H1 (cell line): Measurements from ENCODE around the gene OR8A1. TPM values are rescaled to one million over a fixed set of nuclear protein-coding genes. Genes with fewer than 3 reads are reported as not detected.

Experiments used
- CTCF ChIA-PET: fragments of 300-600 bp; sonication (Branson Sonifier 250); formaldehyde crosslinking; loops from one replicate; lab custom pipeline; 2021; ENCODE audit not compliant: partially characterized antibody; lab: Charles Lee
- POLR2A ChIA-PET: fragments of 300-600 bp; sonication (Branson Sonifier 250); formaldehyde crosslinking; loops from one replicate; lab custom pipeline; 2021; ENCODE audit warnings: inconsistent platforms; ENCODE audit not compliant: partially characterized antibody; lab: Charles Lee
- DNase-seq, 2 experiments: peaks; one replicate each; pipeline versions ENCODE4 v3.0.0 to v3.0.0-alpha.2; 2010 to 2022; ENCODE audit warnings: low spot score in 2 of 2, low read depth in 1 of 2, mixed read lengths in 1 of 2
- FAIRE-seq: peaks from 2 replicates; lab custom pipeline; 2011; peaks lifted over from hg19 to GRCh38; lab: Jason Lieb, UNC
- H2AFZ ChIP-seq: 2 replicates; pipeline ENCODE4 v1.8.1; 2012; ENCODE audit warnings: low read length, inconsistent platforms
- H2AK5ac ChIP-seq: 2 replicates; pipeline ENCODE4 v1.6.1; 2013; ENCODE audit warnings: low read depth, low read length
- H2BK120ac ChIP-seq: replicated peaks from 2 replicates; pipeline ENCODE3; 2013; ENCODE audit warnings: low read depth, low read length, inconsistent platforms
- H2BK12ac ChIP-seq: 2 replicates; pipeline ENCODE4 v1.6.1; 2013; ENCODE audit warnings: low read depth, low read length
- H2BK15ac ChIP-seq: 2 replicates; pipeline ENCODE4 v1.6.1; 2013; ENCODE audit warnings: low read length
- H2BK20ac ChIP-seq: 2 replicates; pipeline ENCODE4 v1.6.1; 2013; ENCODE audit warnings: low read length
- H2BK5ac ChIP-seq: 2 replicates; pipeline ENCODE4 v1.6.1; 2013; ENCODE audit warnings: low read depth, low read length
- H3K14ac ChIP-seq: 2 replicates; pipeline ENCODE4 v1.6.1; 2013; ENCODE audit warnings: inconsistent platforms; ENCODE audit not compliant: insufficient read length
- H3K18ac ChIP-seq: 2 replicates; pipeline ENCODE4 v1.6.1; 2013; ENCODE audit warnings: low read length; ENCODE audit errors: extremely low read depth
- H3K23ac ChIP-seq: 2 replicates; pipeline ENCODE4 v1.6.1; 2013; ENCODE audit warnings: inconsistent platforms; ENCODE audit not compliant: insufficient read length
- H3K23me2 ChIP-seq: 2 replicates; pipeline ENCODE4 v1.6.1; 2013; ENCODE audit warnings: low read depth, low read length
- H3K27ac ChIP-seq: 2 replicates; pipeline ENCODE4 v1.6.1; 2011; ENCODE audit warnings: low read depth, low read length, inconsistent platforms
- H3K27me3 ChIP-seq, 4 experiments: replicated peaks in 1 of 4; 1 replicate in 1 of 4; 2 replicates in 3 of 4; pipeline versions ENCODE4 v1.6.1 to v1.8.1; 2011 to 2013; ENCODE audit warnings: low read length in 3 of 4, mild to moderate bottlenecking in 3 of 4, inconsistent platforms in 2 of 4, mixed read lengths in 2 of 4, moderate library complexity in 1 of 4; ENCODE audit not compliant: control insufficient read depth in 3 of 4, insufficient read depth in 3 of 4; ENCODE audit errors: extremely low read depth in 1 of 4
- H3K36me3 ChIP-seq, 4 experiments: 2 replicates each; pipeline versions ENCODE4 v1.6.1 to v1.8.1; 2011 to 2013; ENCODE audit warnings: mild to moderate bottlenecking in 4 of 4, low read length in 3 of 4, moderate library complexity in 2 of 4, control low read depth in 1 of 4, inconsistent platforms in 1 of 4; ENCODE audit not compliant: insufficient read depth in 4 of 4, control insufficient read depth in 2 of 4
- H3K4ac ChIP-seq: replicated peaks from 2 replicates; pipeline ENCODE3; 2013; ENCODE audit warnings: low read length, low read depth, mixed read lengths, inconsistent platforms; ENCODE audit not compliant: insufficient read length
- H3K4me1 ChIP-seq, 4 experiments: replicated peaks in 1 of 4; 1 replicate in 1 of 4; 2 replicates in 3 of 4; pipeline versions ENCODE4 v1.6.1 to v1.8.1; 2011 to 2013; ENCODE audit warnings: low read length in 3 of 4, inconsistent platforms in 2 of 4, mixed read lengths in 1 of 4; ENCODE audit not compliant: insufficient read depth in 4 of 4, control insufficient read depth in 3 of 4
- H3K4me2 ChIP-seq, 2 experiments: 2 replicates each; pipeline versions ENCODE4 v1.6.1 to v1.8.1; 2011 to 2013; ENCODE audit warnings: low read depth in 2 of 2, low read length in 2 of 2, control low read depth in 1 of 2, inconsistent platforms in 1 of 2, mild to moderate bottlenecking in 1 of 2; ENCODE audit not compliant: insufficient read depth in 1 of 2
- H3K4me3 ChIP-seq, 4 experiments: fragments of 200-600, 300-600 bp in 1 of 4; sonication (generic), shearing (Covaris generic), sonication (Bioruptor Twin) in 1 of 4; 2 replicates each; pipeline versions ENCODE4 v1.5.1 to v1.8.1; 2011 to 2016; ENCODE audit warnings: low read length in 4 of 4, low read depth in 3 of 4, control low read depth in 2 of 4, inconsistent platforms in 2 of 4, mild to moderate bottlenecking in 2 of 4, mixed read lengths in 1 of 4, moderate library complexity in 1 of 4; ENCODE audit not compliant: insufficient read depth in 2 of 4; ENCODE audit errors: extremely low read depth in 1 of 4
- H3K56ac ChIP-seq: replicated peaks from 2 replicates; pipeline ENCODE3; 2013; ENCODE audit warnings: low read depth, mild to moderate bottlenecking, mixed read lengths, low read length, inconsistent platforms; ENCODE audit not compliant: insufficient read length
- H3K79me1 ChIP-seq: 2 replicates; pipeline ENCODE4 v1.6.1; 2013; ENCODE audit warnings: low read depth, low read length, control low read depth
- H3K79me2 ChIP-seq, 2 experiments: 2 replicates each; pipeline versions ENCODE4 v1.6.1 to v1.8.1; 2012 to 2013; ENCODE audit warnings: low read length in 2 of 2, mild to moderate bottlenecking in 2 of 2, inconsistent platforms in 1 of 2; ENCODE audit not compliant: insufficient read depth in 2 of 2, control insufficient read depth in 1 of 2
- H3K9ac ChIP-seq, 4 experiments: replicated peaks in 1 of 4; 1 replicate in 1 of 4; 2 replicates in 3 of 4; pipeline versions ENCODE4 v1.6.1 to v1.8.1; 2011 to 2013; ENCODE audit warnings: low read depth in 3 of 4, low read length in 3 of 4, control low read depth in 2 of 4, mild to moderate bottlenecking in 2 of 4, moderate library complexity in 2 of 4, inconsistent platforms in 1 of 4; ENCODE audit errors: extremely low read depth in 1 of 4
- H3K9me3 ChIP-seq, 2 experiments: 2 replicates each; pipeline versions ENCODE4 v1.6.1 to v1.8.1; 2012 to 2013; ENCODE audit warnings: mild to moderate bottlenecking in 2 of 2, moderate library complexity in 2 of 2, control low read depth in 1 of 2, inconsistent platforms in 1 of 2, low read depth in 1 of 2, low read length in 1 of 2, mixed read lengths in 1 of 2; ENCODE audit not compliant: insufficient read depth in 2 of 2
- H4K20me1 ChIP-seq, 2 experiments: replicated peaks in 1 of 2; 2 replicates each; pipeline versions ENCODE3 to v1.8.1; 2011 to 2013; ENCODE audit warnings: inconsistent platforms in 2 of 2, low read length in 2 of 2, mild to moderate bottlenecking in 1 of 2; ENCODE audit not compliant: insufficient read depth in 2 of 2, control insufficient read depth in 1 of 2
- H4K5ac ChIP-seq: 2 replicates; pipeline ENCODE4 v1.6.1; 2013; ENCODE audit warnings: low read length, low read depth, mixed read lengths, inconsistent platforms; ENCODE audit not compliant: insufficient read length
- H4K8ac ChIP-seq: 2 replicates; pipeline ENCODE4 v1.8.0; 2013; ENCODE audit warnings: mild to moderate bottlenecking, moderate library complexity, low read length, inconsistent platforms; ENCODE audit not compliant: insufficient read depth; ENCODE audit errors: extremely low read depth
- H4K91ac ChIP-seq: replicated peaks from 2 replicates; pipeline ENCODE3; 2013; ENCODE audit warnings: low read length, mixed read lengths, inconsistent platforms; ENCODE audit not compliant: insufficient read length
- CBX5 ChIP-seq: fragments of 300-800, 300-1000 bp; sonication (generic); IDR thresholded peaks from 2 replicates; pipeline ENCODE4 v1.7.1; 2016; ENCODE audit warnings: antibody characterized with exemption, low read length, low read depth
- CEBPB ChIP-seq: IDR thresholded peaks from 2 replicates; pipeline ENCODE4 v1.6.1; 2012; ENCODE audit warnings: low read depth, low read length
- EP300 ChIP-seq, 2 experiments: IDR thresholded peaks; 1 replicate in 1 of 2; 2 replicates in 1 of 2; pipeline ENCODE4 v1.6.1; 2011 to 2012; ENCODE audit warnings: low read depth in 2 of 2, low read length in 2 of 2, mild to moderate bottlenecking in 2 of 2, borderline replicate concordance in 1 of 2, inconsistent platforms in 1 of 2, moderate library complexity in 1 of 2
- HDAC2 ChIP-seq, 2 experiments: fragments of 300-600 bp in 1 of 2; sonication (generic) in 1 of 2; IDR thresholded peaks; 2 replicates each; pipeline ENCODE4 v1.6.1; 2011 to 2012; ENCODE audit warnings: low read depth in 2 of 2, low read length in 2 of 2, mild to moderate bottlenecking in 2 of 2, moderate library complexity in 2 of 2, borderline replicate concordance in 1 of 2, inconsistent platforms in 1 of 2
- HDAC6 ChIP-seq: IDR thresholded peaks from one replicate; pipeline ENCODE4 v1.7.1; 2012; ENCODE audit warnings: low read depth, mild to moderate bottlenecking, inconsistent platforms, low read length, moderate library complexity
- RAD21 ChIP-seq, 2 experiments: IDR thresholded peaks in 1 of 2; conservative IDR thresholded peaks in 1 of 2; 2 replicates each; pipeline ENCODE4 v1.6.1; 2011; ENCODE audit warnings: low read depth in 2 of 2, low read length in 2 of 2, improper control_type of control experiment in 1 of 2, inconsistent platforms in 1 of 2, mild to moderate bottlenecking in 1 of 2, moderate library complexity in 1 of 2
- TEAD4 ChIP-seq: IDR thresholded peaks from 2 replicates; pipeline ENCODE4 v1.6.1; 2012; ENCODE audit warnings: low read depth, low read length, inconsistent platforms, mixed read lengths
- YY1 ChIP-seq: IDR thresholded peaks from 2 replicates; pipeline ENCODE4 v1.6.1; 2011; ENCODE audit warnings: low read depth, mild to moderate bottlenecking, low read length
- WGBS, 2 experiments: shearing (Covaris generic) in 1 of 2; methylation state at CpG; one replicate each; pipeline versions ENCODE4 v1.1.6 to v1.1.7; 2013 to 2015; ENCODE audit warnings: low lambda C conversion rate in 2 of 2, mixed read lengths in 2 of 2, inconsistent platforms in 1 of 2, low coverage in 1 of 2, missing lambda C conversion rate in 1 of 2; ENCODE audit not compliant: insufficient replicate concordance in 2 of 2, insufficient coverage in 1 of 2, insufficient read length in 1 of 2; ENCODE audit errors: extremely low coverage in 1 of 2, missing lambda C conversion rate in 1 of 2; 5-methylcytosine and 5-hydroxymethylcytosine counted together
- polyA plus RNA-seq, 7 experiments: library from polyadenylated mRNA; depleted of rRNA in 3 of 7; stranded (reverse) in 5 of 7; unstranded in 2 of 7; fragments of >200 nt in 5 of 7; fragments of 200-250 nt in 2 of 7; gene quantifications; 1 replicate in 5 of 7; 2 replicates in 1 of 7; 4 replicates in 1 of 7; pipeline versions ENCODE4 v1.2.1 to v1.2.3, GENCODE V29; 2011 to 2013; ENCODE audit warnings: missing spikeins in 2 of 7, mixed read lengths in 2 of 7
- total RNA-seq: library from RNA; stranded (reverse); fragmentation: NEBNext Ultra II Directional; extraction: Animal tissue kit (Norgen Biotek cat#: 25700); gene quantifications from 2 replicates; pipeline ENCODE4 v1.2.1, GENCODE V29; 2021
- TF ChIP-seq, protein P1 (sequence below), 3 experiments: IDR thresholded peaks; 1 replicate in 2 of 3; 2 replicates in 1 of 3; pipeline versions ENCODE4 v1.5.1 to v1.6.1; 2011; ENCODE audit warnings: low read length in 3 of 3, mild to moderate bottlenecking in 3 of 3, inconsistent platforms in 2 of 3, low read depth in 1 of 3, moderate library complexity in 1 of 3; ENCODE audit not compliant: insufficient read depth in 1 of 3; ENCODE audit errors: control extremely low read depth in 1 of 3

The OR8A1 gene
- total and polyA plus RNA-seq, 2 of the 8 experiments (the other 6 are each of a cell fraction or from before 2014, with no cell fraction given) = not detected

DNA sequence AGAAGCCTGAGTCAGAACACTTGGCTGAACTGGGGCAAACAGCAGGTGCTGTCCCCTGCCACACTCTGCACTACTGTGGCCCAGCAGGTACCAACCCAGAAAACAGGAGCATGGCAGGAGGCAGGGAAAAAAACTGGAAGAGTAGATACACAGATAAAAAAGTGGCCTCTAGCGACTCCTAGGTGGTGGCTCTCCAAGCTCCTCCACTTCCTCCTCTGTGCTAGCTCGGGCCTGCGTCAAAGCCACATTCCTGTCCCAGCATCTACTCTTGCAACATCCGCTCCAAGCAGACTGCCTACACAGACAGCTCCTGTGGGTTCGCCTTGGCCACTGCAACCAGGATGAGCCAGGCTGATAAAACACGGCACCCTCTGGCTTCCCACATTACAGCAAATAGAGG, 33.3 kb upstream of the OR8A1 start:
- no peak for FAIRE-seq
- H4K20me1 ChIP-seq = no peaks in the 10 kb centered on the region
- TF ChIP-seq CBX5 (no peak), CEBPB (peak; percentile 96), HDAC6 (no peak), TEAD4 (peak; percentile 88), RAD21 (IDR thresholded peaks at IDR 0.05 in 1 of 2, conservative IDR thresholded peaks at IDR 0.05 in 1 of 2; ENCODE audit: low read depth in 2 of 2, low read length in 2 of 2) (peak; percentile 44 to 59), YY1 (peak; percentile 64), HDAC2 (IDR thresholded peaks at IDR 0.05; ENCODE audit: borderline replicate concordance in 1 of 2, low read depth in 2 of 2, low read length in 2 of 2) (0 out of 4 replicates have a peak, but pooled peaks of 1 of the 2 experiments have one; percentile 8), EP300 (IDR thresholded peaks at IDR 0.05; ENCODE audit: borderline replicate concordance in 1 of 2, low read depth in 2 of 2, low read length in 2 of 2) (no peak)
- TF ChIP-seq, protein P1, sequence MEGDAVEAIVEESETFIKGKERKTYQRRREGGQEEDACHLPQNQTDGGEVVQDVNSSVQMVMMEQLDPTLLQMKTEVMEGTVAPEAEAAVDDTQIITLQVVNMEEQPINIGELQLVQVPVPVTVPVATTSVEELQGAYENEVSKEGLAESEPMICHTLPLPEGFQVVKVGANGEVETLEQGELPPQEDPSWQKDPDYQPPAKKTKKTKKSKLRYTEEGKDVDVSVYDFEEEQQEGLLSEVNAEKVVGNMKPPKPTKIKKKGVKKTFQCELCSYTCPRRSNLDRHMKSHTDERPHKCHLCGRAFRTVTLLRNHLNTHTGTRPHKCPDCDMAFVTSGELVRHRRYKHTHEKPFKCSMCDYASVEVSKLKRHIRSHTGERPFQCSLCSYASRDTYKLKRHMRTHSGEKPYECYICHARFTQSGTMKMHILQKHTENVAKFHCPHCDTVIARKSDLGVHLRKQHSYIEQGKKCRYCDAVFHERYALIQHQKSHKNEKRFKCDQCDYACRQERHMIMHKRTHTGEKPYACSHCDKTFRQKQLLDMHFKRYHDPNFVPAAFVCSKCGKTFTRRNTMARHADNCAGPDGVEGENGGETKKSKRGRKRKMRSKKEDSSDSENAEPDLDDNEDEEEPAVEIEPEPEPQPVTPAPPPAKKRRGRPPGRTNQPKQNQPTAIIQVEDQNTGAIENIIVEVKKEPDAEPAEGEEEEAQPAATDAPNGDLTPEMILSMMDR (IDR thresholded peaks at IDR 0.05; ENCODE audit: control extremely low read depth in 1 of 3, insufficient read depth in 1 of 3, low read depth in 1 of 3, low read length in 3 of 3) = peak in 2 of 3 experiments; percentile 24 to 49; a peak in 3 of 4 replicates
- TF ChIP-seq, all 59 proteins: peak for 6
- Histone ChIP-seq H3K4me1 (peaks cover 0 to 5% (median under 1%) of the 10 kb centered on the region in 4 experiments; a peak in 4 of 7 replicates), H4K8ac (no peak overlapping the region), H3K79me1 (no peaks in the 10 kb centered on the region), H3K79me2 (no peaks in the 10 kb centered on the region), H3K23me2 (no peaks in the 10 kb centered on the region), H2BK5ac (0 out of 2 replicates have a peak overlapping the region, but pooled peaks have one; percentile 38), H2BK20ac (no peak overlapping the region), H4K5ac (no peak overlapping the region), H2BK12ac (peak overlapping the region; percentile 65; the same call in 1 of the 2 replicates), H2AK5ac (no peak overlapping the region), H3K4me3 (no peak overlapping the region), H2BK15ac (peak overlapping the region; percentile 20; the same call in 1 of the 2 replicates), H3K9ac (no peak overlapping the region), H3K18ac (no peak overlapping the region), H2AFZ (peak overlapping the region; percentile 77), H3K56ac (no peak overlapping the region), H3K36me3 (no peaks in the 10 kb centered on the region), H3K4me2 (no peak overlapping the region), H3K23ac (no peak overlapping the region), H3K4ac (no peak overlapping the region), H3K27ac (no peak overlapping the region), H3K27me3 (no peaks in the 10 kb centered on the region), H3K14ac (no peak overlapping the region), H2BK120ac (peak overlapping the region; percentile 69), H3K9me3 (no peaks in the 10 kb centered on the region), H4K91ac (no peak overlapping the region)
- POLR2A ChIA-PET = no interaction called here
- 43% methylated on average over 6 of the region's 6 CpGs; no CpG with 5 or more reads in 1 of the 2 experiments for WGBS, 2 experiments
- CTCF ChIA-PET = interaction anchor here (0.8 to 2.9 kb wide), 17 partner anchors 15 to 412 kb away, joined by 3 to 12 read pairs (median 4); partner anchors contain the start of gene TBRG1
- peak; percentile 47 to 59 for DNase-seq
